Measurements from ENCODE around the gene MCMBP. TPM values are rescaled to one million over a fixed set of nuclear protein-coding genes. Genes with fewer than 3 reads are reported as not detected.
"Not testable (repeated sequence)": the region's sequence is repeated elsewhere in the genome, so short reads cannot be mapped to it uniquely, and the experiment has no call there.

Gene MCMBP
- total RNA-seq, 4 donors from 2014 or later, result 45.7 to 72.3 (median 59.2) TPM

DNA sequence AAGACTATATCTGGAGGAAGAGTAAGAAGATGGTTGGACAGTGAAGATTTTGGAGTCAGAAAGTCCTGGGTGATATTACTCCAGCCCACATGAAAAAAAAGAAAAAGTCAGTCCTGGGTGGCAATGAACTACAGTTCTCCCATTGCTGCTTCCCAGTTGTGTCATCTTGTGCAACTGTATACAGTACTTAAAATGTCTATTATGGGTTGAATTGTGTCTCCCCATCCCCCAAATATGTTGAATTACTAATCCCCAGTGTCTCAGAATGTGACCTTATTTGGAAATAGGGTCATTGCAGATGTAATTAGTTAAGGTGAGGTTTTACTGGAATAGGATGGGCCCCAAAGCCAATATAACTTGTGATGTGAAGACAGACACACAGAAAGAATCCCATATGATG lies 35.5 kb upstream of the MCMBP start:
- H3K4me3 ChIP-seq, result no peak overlapping the region
- TF ChIP-seq EP300 (IDR thresholded peaks at IDR 0.05) (no peak), CTCF (IDR thresholded peaks at IDR 0.05) (no peak), POLR2A (IDR thresholded peaks at IDR 0.05) (no peak)
- no peak for DNase-seq (ENCODE audit: low spot score in 2 of 2)
- H3K27ac ChIP-seq, result no peak overlapping the region
- H3K27me3 ChIP-seq, result no peaks in the 10 kb centered on the region
- peaks cover 0 to 97% (median 9%) of the 10 kb centered on the region in 3 donors for H3K36me3 ChIP-seq
- no peaks in the 10 kb centered on the region for H3K9me3 ChIP-seq
- no peaks in the 10 kb centered on the region for H3K4me1 ChIP-seq

DNA sequence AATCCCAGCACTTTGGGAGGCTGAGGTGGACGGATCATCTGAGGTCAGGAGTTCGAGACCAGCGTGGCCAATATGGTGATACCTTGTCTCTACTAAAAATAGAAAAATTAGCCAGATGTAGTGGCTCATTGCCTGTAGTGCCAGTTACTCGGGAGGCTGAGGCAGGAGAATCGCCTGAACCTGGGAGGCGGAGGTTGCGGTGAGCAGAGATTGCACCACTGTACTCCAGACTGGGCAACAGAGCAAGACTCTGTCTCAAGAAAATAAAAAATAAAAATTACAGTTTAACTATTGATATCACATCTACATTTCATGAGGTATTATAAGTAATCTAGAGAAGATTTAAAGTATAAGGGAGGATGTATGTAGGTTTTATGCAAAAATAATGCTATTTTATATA lies 35.1 kb upstream of the MCMBP start:
- not testable (repeated sequence) for H3K4me3 ChIP-seq; H3K4me1 ChIP-seq; DNase-seq (ENCODE audit: low spot score in 2 of 2); H3K27me3 ChIP-seq; H3K27ac ChIP-seq; H3K9me3 ChIP-seq
- peaks cover 0 to 97% (median 9%) of the 10 kb centered on the region in 3 donors for H3K36me3 ChIP-seq
- WGBS, 2 donors, result 93 to 95% methylated on average over 7 of the region's 7 CpGs

GRCh38 chr10:119903946-119904666 lies 31.5 kb upstream of the MCMBP start:
- no peak for DNase-seq (ENCODE audit: low spot score in 2 of 2)
- no peaks in the 10 kb centered on the region for H3K27me3 ChIP-seq
- no peak overlapping the region for H3K4me3 ChIP-seq
- no peak overlapping the region for H3K27ac ChIP-seq
- TF ChIP-seq CTCF (IDR thresholded peaks at IDR 0.05) (no peak), EP300 (IDR thresholded peaks at IDR 0.05) (no peak), POLR2A (IDR thresholded peaks at IDR 0.05) (no peak)
- no peaks in the 10 kb centered on the region for H3K9me3 ChIP-seq
- WGBS, 2 donors, result 90 to 92% methylated on average over 16 of the region's 16 CpGs
- peaks cover 0 to 14% (median 0%) of the 10 kb centered on the region in 4 donors for H3K4me1 ChIP-seq
- H3K36me3 ChIP-seq, result peaks cover 0 to 87% (median 4%) of the 10 kb centered on the region in 3 donors

- no peak for TF ChIP-seq CTCF (IDR thresholded peaks at IDR 0.05)
- H3K4me3 ChIP-seq, result no peak overlapping the region
- DNase-seq (ENCODE audit: low spot score in 2 of 2), result no peak
- no peaks in the 10 kb centered on the region for H3K27me3 ChIP-seq
- H3K36me3 ChIP-seq, result peaks cover 0 to 45% (median 4%) of the 10 kb centered on the region in 3 donors
- peaks cover 0 to 66% (median 30%) of the 10 kb centered on the region in 4 donors for H3K4me1 ChIP-seq
- no peaks in the 10 kb centered on the region for H3K9me3 ChIP-seq
- WGBS, 2 donors, result 93% methylated on average over 4 of the region's 4 CpGs
- H3K27ac ChIP-seq, result no peak overlapping the region
Measured at GRCh38 chr10:119898577-119898976, 25.9 kb upstream of the MCMBP start.

DNA sequence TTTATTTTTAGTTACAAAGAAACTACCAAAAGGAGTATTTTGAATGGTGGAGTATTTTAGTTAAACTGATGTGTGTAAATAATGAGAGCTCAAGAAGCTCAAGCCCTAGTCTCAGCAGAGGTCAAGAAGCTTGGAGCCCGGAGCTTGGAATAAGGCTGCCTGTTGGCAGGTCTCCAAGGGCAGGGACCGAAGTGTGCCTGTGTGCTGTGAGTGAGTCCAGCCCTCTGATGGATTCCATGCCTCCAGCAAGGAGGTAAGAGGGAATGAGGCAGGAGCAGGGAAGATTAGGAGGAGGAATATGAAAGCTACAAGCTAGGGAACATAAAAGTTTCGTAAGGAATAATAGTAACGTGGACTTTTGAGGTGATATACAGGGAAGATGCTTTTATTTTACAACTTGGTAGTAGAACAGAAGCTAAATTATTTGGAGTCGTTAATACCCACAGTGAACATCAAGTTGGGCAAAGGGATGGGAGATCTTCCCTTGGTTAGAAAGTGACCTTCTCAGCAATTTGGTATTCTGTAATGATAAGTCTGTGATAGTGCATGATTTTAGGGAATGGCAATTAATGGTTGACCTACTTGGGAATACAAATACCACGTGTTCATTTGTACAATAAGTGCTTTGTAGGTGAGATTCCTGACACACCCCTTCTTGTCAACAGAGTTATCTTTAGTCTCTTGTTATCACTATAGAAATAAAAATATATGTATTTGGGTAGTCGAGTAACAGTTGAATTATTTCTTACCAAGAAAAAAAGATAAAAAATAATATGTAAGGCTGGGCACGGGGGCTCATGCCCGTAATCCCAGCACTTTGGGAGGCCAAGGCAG lies 24.5 kb upstream of the MCMBP start:
- Histone ChIP-seq H3K27me3 (no peaks in the 10 kb centered on the region), H3K4me1 (peaks cover 0 to 73% (median 36%) of the 10 kb centered on the region in 4 donors), H3K9me3 (no peaks in the 10 kb centered on the region), H3K4me3 (no peak overlapping the region), H3K36me3 (peaks cover 0 to 31% (median 0%) of the 10 kb centered on the region in 3 donors), H3K27ac (peak overlapping the region in 2 of 4 donors; percentile 15 to 64)
- 50 to 53% methylated on average over 9 of the region's 9 CpGs for WGBS, 2 donors
- TF ChIP-seq POLR2A (IDR thresholded peaks at IDR 0.05) (no peak), EP300 (IDR thresholded peaks at IDR 0.05) (no peak), CTCF (IDR thresholded peaks at IDR 0.05) (no peak)
- peak; percentile 23 to 26 for DNase-seq (ENCODE audit: low spot score in 2 of 2)
